Endometrial microvascular endothelial cells (primary cell): Measurements from ENCODE around the gene HAND1. TPM values are rescaled to one million over a fixed set of nuclear protein-coding genes. Genes with fewer than 3 reads are reported as not detected.

Experiments
- in situ Hi-C: cut with HindIII; loops from 2 replicates; pipeline ENCODE4 v1.10.0; 2017; ENCODE audit warnings: low sequenced_read_pairs, low pct_unique_long_range_greater_than_20kb; ENCODE audit errors: inconsistent ontology term
- total RNA-seq: library from RNA; depleted of rRNA; stranded (reverse); fragments of >200 nt; gene quantifications from one replicate; pipeline ENCODE4 v1.2.3, GENCODE V29; 2015; ENCODE audit errors: inconsistent ontology term

Gene HAND1
- total RNA-seq, 1 donor from 2014 or later, result not detected

- in situ Hi-C loops, result no loop called here
Observed at GRCh38 chr5:154508114-154508513, 30.1 kb upstream of the HAND1 start.

GRCh38 chr5:154506716-154507080 is 28.7 kb upstream of the HAND1 start:
- in situ Hi-C loops, result no loop called here

- in situ Hi-C loops, result no loop called here
Observed at GRCh38 chr5:154506049-154506715, 28.2 kb upstream of the HAND1 start.

- in situ Hi-C loops, result no loop called here
Observed at GRCh38 chr5:154505567-154505966, 27.5 kb upstream of the HAND1 start.

GRCh38 chr5:154503698-154504039 is 25.6 kb upstream of the HAND1 start:
- in situ Hi-C loops, result no loop called here

GRCh38 chr5:154502180-154502579 is 24.2 kb upstream of the HAND1 start:
- in situ Hi-C loops, result no loop called here

GRCh38 chr5:154501566-154501965 is 23.5 kb upstream of the HAND1 start:
- in situ Hi-C loops, result no loop called here

- in situ Hi-C loops, result no loop called here
Observed at GRCh38 chr5:154498994-154499393, 21.0 kb upstream of the HAND1 start.

GRCh38 chr5:154498591-154498990 is 20.6 kb upstream of the HAND1 start:
- in situ Hi-C loops, result no loop called here

GRCh38 chr5:154494036-154494435 is 16.0 kb upstream of the HAND1 start:
- in situ Hi-C loops, result no loop called here

- in situ Hi-C loops, result no loop called here
Observed at GRCh38 chr5:154493274-154493673, 15.2 kb upstream of the HAND1 start.

- in situ Hi-C loops, result no loop called here
Observed at GRCh38 chr5:154491941-154492340, 13.9 kb upstream of the HAND1 start.

GRCh38 chr5:154487541-154487940 is 9.5 kb upstream of the HAND1 start:
- in situ Hi-C loops, result no loop called here

- in situ Hi-C loops, result no loop called here
Observed at GRCh38 chr5:154486427-154486866, 8.4 kb upstream of the HAND1 start.

- in situ Hi-C loops, result no loop called here
Observed at GRCh38 chr5:154485850-154486426, 7.9 kb upstream of the HAND1 start.

GRCh38 chr5:154485096-154485491 is 7.1 kb upstream of the HAND1 start:
- in situ Hi-C loops, result no loop called here

GRCh38 chr5:154484393-154485095 is 6.5 kb upstream of the HAND1 start:
- in situ Hi-C loops, result no loop called here

- in situ Hi-C loops, result no loop called here
Observed at GRCh38 chr5:154483654-154484392, 5.8 kb upstream of the HAND1 start.

GRCh38 chr5:154482528-154483449 is 4.8 kb upstream of the HAND1 start:
- in situ Hi-C loops, result no loop called here
